ENCODE data around the gene UTY.

The UTY gene

DNA sequence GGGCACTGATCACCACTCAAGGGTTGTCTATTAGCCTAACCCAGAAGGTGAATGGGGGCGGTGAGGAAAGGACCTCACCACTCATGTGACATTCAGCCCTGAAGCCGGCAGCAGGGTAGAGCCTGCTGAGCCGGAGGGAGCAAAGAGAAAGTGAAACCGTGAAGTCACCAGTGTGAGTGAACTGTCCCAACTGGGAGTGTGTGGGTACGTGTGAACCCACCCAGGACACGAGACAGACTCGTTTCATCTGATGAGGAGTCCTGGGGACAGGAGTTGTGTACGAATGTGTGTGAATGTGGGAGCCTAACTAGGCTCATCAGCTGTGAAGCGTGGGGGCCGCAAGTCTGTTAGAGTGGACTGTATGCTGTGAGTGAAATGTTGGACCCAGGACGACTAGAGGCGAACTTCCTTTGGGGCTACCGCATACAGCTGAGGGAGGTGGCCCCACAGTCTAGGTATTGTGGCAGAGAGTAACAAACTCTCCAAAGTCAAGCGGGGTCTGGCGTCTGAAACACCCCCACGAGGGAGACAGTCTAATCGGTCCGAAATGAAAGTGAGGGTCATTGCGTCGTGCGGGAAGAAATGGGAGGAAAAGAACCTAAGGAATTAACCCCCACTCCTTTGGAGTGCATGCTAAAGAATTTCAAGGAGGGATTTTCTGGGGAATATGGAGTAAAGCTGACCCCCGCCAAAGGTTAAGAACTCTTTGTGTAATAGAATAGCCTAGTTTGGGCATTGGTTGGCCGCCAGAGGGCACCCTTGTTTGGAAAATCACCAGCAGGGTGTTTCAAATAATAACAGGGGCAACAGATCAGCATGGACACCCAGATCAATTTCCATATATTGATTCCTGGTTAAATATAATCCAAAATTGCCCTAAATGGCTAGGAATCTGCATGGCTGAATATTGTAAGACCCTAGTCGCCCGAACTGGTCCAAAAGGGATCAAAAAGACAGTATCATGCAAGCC, 43.6 kb downstream of the UTY start:
- TF ChIP-seq, protein P1, sequence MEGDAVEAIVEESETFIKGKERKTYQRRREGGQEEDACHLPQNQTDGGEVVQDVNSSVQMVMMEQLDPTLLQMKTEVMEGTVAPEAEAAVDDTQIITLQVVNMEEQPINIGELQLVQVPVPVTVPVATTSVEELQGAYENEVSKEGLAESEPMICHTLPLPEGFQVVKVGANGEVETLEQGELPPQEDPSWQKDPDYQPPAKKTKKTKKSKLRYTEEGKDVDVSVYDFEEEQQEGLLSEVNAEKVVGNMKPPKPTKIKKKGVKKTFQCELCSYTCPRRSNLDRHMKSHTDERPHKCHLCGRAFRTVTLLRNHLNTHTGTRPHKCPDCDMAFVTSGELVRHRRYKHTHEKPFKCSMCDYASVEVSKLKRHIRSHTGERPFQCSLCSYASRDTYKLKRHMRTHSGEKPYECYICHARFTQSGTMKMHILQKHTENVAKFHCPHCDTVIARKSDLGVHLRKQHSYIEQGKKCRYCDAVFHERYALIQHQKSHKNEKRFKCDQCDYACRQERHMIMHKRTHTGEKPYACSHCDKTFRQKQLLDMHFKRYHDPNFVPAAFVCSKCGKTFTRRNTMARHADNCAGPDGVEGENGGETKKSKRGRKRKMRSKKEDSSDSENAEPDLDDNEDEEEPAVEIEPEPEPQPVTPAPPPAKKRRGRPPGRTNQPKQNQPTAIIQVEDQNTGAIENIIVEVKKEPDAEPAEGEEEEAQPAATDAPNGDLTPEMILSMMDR (conservative IDR thresholded peaks at IDR 0.05; ENCODE audit: low read depth, low read length), result no peak
- H3K4me3 ChIP-seq (ENCODE audit: low read length), result no peak overlapping the region
- DNase-seq (ENCODE audit: low read depth), result no peak

DNA sequence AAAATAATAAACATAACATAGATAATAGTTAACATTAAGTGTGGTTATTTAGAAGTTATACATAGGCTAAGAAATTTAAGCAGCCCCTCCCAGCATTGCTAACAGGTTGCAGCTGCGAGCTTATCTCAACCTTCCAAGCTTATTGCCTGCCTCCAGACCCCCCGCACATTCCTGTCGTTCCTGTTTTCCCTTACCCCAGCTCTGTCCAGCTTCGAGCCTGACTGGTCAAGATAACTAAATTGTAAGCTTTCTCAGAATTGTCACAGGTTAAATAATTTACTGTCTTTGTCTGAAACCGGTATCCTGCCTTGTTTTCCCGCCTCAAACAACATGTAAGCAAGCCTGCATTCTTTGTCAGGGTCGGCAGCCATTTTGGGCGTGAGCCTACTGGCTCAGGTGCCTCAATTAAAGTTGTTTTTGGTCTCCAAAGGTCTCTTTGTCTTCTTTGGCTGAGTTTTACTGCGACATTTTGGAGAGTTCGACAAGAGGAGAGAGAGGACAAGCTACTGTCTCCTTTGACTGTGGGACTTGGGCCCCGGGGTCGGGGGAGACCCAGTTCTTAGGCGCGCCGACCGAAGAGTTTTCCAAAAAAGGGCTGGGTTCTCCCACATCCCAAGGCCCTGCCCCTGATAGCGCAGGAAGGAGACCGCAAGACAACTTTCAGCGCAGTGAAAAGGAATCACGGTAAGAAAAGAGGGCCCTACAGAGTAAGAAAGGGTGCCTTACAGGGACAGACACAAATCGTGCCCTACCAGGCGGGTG, 44.4 kb downstream of the UTY start:
- TF ChIP-seq, protein P1 (conservative IDR thresholded peaks at IDR 0.05; ENCODE audit: low read depth, low read length), result no peak
- no peak overlapping the region for H3K4me3 ChIP-seq (ENCODE audit: low read length)

DNA sequence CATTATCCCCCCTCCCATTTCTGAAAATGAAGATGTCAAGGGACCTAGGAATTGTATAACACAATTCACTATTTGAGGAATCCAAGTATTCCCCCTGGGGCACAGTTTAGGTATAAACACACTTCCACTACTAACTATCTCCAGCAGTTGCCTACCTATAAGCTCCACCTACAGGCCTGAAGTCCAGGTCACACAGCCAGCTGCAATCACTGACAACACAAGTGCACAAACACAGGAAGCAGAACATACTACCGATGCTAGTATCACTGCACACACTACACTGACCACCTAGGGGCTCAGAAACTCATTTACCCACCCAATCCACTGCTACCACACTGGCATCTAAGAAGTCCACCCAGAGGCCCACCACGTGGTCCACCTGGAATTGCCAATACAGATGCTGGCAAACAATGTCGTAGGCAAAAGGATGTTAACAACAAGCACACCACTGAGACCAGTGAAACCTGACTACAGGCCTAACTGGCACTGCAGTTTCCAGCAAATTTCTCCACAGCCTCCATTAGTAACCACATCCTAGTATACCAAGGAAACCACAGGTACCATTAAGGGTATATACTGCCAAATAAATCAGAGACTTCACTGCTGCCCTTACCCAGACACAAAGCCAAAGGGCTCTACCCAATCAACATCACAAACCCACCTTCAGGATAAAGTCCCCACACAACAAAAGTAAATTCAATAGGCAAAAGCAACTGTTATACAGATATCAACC, 47.4 kb downstream of the UTY start:
- H3K4me3 ChIP-seq (ENCODE audit: low read length), result no peak overlapping the region
- TF ChIP-seq, protein P1 (conservative IDR thresholded peaks at IDR 0.05; ENCODE audit: low read depth, low read length), result no peak
- no peak for DNase-seq (ENCODE audit: low read depth)

More for the DNA sequence above, 44.4 kb downstream of the UTY start:
- DNase-seq (ENCODE audit: low read depth), result no peak

DNA sequence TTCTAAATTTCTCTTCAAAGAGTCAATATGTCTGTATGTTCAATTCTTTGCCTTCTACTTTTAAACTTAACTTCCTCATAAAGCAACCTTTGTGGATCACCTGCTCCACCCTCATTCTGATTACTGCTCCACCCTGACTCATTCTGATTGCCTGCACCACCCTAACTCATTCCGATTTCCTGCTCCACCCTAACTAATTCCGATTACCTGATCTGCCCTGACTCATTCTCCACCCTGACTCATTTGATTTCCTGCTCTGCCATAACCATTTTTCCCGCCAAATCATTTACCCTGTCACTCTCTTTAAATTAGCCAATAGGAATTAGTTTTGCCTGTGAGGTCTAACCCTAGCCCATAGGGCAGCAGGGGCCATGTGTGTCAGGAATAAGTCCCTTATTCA, 50.3 kb downstream of the UTY start:
- H3K4me3 ChIP-seq (ENCODE audit: low read length), result no peak overlapping the region
- DNase-seq (ENCODE audit: low read depth), result no peak
- TF ChIP-seq, protein P1 (conservative IDR thresholded peaks at IDR 0.05; ENCODE audit: low read depth, low read length), result no peak

DNA sequence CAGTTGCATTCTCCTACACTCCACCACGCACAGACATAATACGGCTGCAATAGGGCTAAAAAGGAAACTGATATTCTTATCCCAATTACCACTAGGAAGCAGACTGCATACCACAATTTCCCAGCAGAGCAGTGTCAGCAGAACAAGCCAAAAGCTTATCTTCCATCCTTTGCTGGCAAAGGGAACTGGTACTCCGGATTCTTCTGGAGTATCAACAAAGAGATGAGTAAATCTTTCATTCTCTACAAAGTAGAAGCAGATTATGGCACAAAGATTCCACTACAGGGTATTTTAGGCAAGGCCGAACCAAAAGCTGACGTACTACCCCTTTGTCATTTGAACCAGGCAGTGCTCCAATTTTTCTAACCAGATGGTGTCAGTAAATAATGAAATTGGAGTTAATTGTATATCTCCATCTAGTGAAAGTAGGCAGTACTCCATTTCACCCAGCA, 56.5 kb downstream of the UTY start:
- no peak overlapping the region for H3K4me3 ChIP-seq (ENCODE audit: low read length)
- DNase-seq (ENCODE audit: low read depth), result no peak
- TF ChIP-seq, protein P1 (conservative IDR thresholded peaks at IDR 0.05; ENCODE audit: low read depth, low read length), result no peak

DNA sequence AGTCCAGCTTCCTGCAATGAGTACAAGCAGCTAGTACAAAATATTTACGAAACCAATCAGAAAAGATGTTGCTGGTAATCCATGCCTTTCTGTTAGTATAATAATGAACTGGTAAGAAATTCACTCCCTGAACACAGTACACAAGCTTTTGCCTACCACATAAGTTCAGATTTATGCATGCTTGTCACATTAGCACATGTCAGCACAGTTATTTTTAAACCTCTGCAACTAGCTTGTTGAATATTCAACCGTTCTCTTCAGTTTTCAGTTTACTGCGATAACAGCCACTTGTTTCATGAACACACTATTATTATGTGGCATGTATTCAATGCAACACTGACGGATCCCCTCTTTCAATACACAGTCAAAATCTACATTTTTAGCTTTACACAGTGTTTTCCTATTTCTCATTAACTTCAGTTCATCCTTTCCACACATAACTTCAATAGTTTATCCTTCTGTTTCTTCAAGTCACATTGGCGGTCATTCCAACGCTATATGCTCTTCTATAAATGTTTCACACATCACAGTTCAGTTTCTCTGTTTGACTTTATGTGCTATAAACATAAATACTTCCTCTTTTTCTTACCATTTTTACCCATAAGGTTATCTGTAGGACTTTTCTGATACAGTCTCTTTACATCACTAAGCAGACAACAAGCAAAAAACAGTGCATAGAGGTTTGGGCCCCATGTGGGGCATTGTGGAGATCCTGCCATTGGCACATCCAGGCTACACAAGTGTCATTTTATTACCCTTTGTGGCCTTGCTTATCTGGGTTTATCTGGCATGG, 62.8 kb downstream of the UTY start:
- TF ChIP-seq, protein P1 (conservative IDR thresholded peaks at IDR 0.05; ENCODE audit: low read depth, low read length), result no peak
- no peak for DNase-seq (ENCODE audit: low read depth)
- no peak overlapping the region for H3K4me3 ChIP-seq (ENCODE audit: low read length)
